SK-N-SH (cell line): ENCODE results near the gene C20orf204. TPM values are rescaled to one million over a fixed set of nuclear protein-coding genes. Genes with fewer than 3 reads are reported as not detected.

Experiments
- CTCF ChIA-PET: fragments of 300-600, 350-600 bp; formaldehyde crosslinking; extraction: SDS; loops from one replicate; lab custom pipeline; 2021; lab: Yijun Ruan, JAX
- POLR2A ChIA-PET: fragments of 350-600 bp; sonication (Branson Sonifier 250); formaldehyde crosslinking; extraction: SDS; loops from one replicate; lab custom pipeline; 2020; ENCODE audit warnings: antibody characterized with exemption, inconsistent platforms; lab: Yijun Ruan, JAX
- DNase-seq: peaks from one replicate; pipeline ENCODE4 v3.0.0; 2012
- H2AFZ ChIP-seq: fragments of 200-600 bp; sonication (generic); 2 replicates; pipeline ENCODE4 v1.8.1; 2016; ENCODE audit warnings: antibody characterized with exemption, mild to moderate bottlenecking, low read depth
- H3F3A ChIP-seq: fragments of 200-600 bp; sonication (generic); replicated peaks from 2 replicates; pipeline ENCODE3; 2016; ENCODE audit warnings: antibody characterized with exemption, mild to moderate bottlenecking; ENCODE audit not compliant: insufficient read depth
- H3K27ac ChIP-seq, 2 experiments: fragments of 200-500 bp in 1 of 2; fragments of 200-600 bp in 1 of 2; sonication (Bioruptor generic) in 1 of 2; sonication (generic), shearing (Covaris generic) in 1 of 2; 2 replicates each; pipeline versions ENCODE4 v1.5.1 to v1.6.1; 2014 to 2016; ENCODE audit warnings: low read depth in 2 of 2, inconsistent platforms in 1 of 2, low read length in 1 of 2, mild to moderate bottlenecking in 1 of 2, mixed read lengths in 1 of 2
- H3K27me3 ChIP-seq: fragments of 200-600 bp; sonication (generic), shearing (Covaris generic); 2 replicates; pipeline ENCODE4 v1.6.1; 2016; ENCODE audit warnings: mixed run types; ENCODE audit not compliant: insufficient read depth
- H3K36me3 ChIP-seq, 2 experiments: fragments of 200-500 bp in 1 of 2; fragments of 200-600 bp in 1 of 2; sonication (Bioruptor generic) in 1 of 2; sonication (generic) in 1 of 2; replicated peaks in 1 of 2; 2 replicates each; pipeline versions ENCODE3 to v1.5.1; 2014 to 2016; ENCODE audit warnings: low read length in 1 of 2, mild to moderate bottlenecking in 1 of 2; ENCODE audit not compliant: insufficient read depth in 2 of 2, control insufficient read depth in 1 of 2
- H3K4me1 ChIP-seq, 2 experiments: fragments of 200-500 bp in 1 of 2; fragments of 200-600 bp in 1 of 2; sonication (Bioruptor generic) in 1 of 2; sonication (generic), shearing (Covaris generic) in 1 of 2; 2 replicates each; pipeline versions ENCODE4 v1.5.1 to v1.6.1; 2014 to 2016; ENCODE audit warnings: low read depth in 1 of 2, low read length in 1 of 2, mixed run types in 1 of 2; ENCODE audit not compliant: insufficient read depth in 2 of 2, control insufficient read depth in 1 of 2
- H3K4me2 ChIP-seq: fragments of 200-600 bp; sonication (generic), shearing (Covaris generic); 2 replicates; pipeline ENCODE4 v1.6.1; 2017; ENCODE audit warnings: mixed run types
- H3K4me3 ChIP-seq, 2 experiments: fragments of 200-500 bp in 1 of 2; fragments of 200-600 bp in 1 of 2; sonication (Bioruptor generic) in 1 of 2; sonication (generic), shearing (Covaris generic) in 1 of 2; 2 replicates each; pipeline versions ENCODE4 v1.5.1 to v1.8.1; 2014 to 2016; ENCODE audit warnings: low read depth in 2 of 2, inconsistent platforms in 1 of 2, low read length in 1 of 2, mild to moderate bottlenecking in 1 of 2, mixed read lengths in 1 of 2, moderate library complexity in 1 of 2
- H3K79me2 ChIP-seq: fragments of 200-600 bp; sonication (generic); 2 replicates; pipeline ENCODE4 v1.8.1; 2017; ENCODE audit warnings: mild to moderate bottlenecking; ENCODE audit not compliant: insufficient read depth
- H3K9ac ChIP-seq: fragments of 200-600 bp; sonication (generic); 2 replicates; pipeline ENCODE4 v1.6.1; 2017; ENCODE audit warnings: mixed run types
- H3K9me2 ChIP-seq: fragments of 200-600 bp; sonication (generic); 2 replicates; pipeline ENCODE4 v1.6.1; 2017; ENCODE audit warnings: mixed run types
- H3K9me3 ChIP-seq: fragments of 200-600 bp; sonication (generic); 2 replicates; pipeline ENCODE4 v1.6.1; 2017; ENCODE audit warnings: mixed run types, mild to moderate bottlenecking, moderate library complexity
- H4K20me1 ChIP-seq: fragments of 200-600 bp; sonication (generic); 2 replicates; pipeline ENCODE4 v1.6.1; 2017; ENCODE audit warnings: mild to moderate bottlenecking, mixed run types; ENCODE audit not compliant: insufficient read depth
- CHD2 ChIP-seq: fragments of 150-350 bp; IDR thresholded peaks from 2 replicates; pipeline ENCODE4 v1.6.1; 2018; ENCODE audit warnings: low read length; ENCODE audit not compliant: partially characterized antibody
- ELF1 ChIP-seq: IDR thresholded peaks from 2 replicates; pipeline ENCODE4 v1.4.0; 2012
- GABPA ChIP-seq: IDR thresholded peaks from 2 replicates; pipeline ENCODE4 v1.4.0; 2012; ENCODE audit warnings: low read depth, mild to moderate bottlenecking
- GATA2 ChIP-seq: sonication (generic); formaldehyde crosslinking; IDR thresholded peaks from 2 replicates; pipeline ENCODE4 v1.5.0; 2020; ENCODE audit warnings: mild to moderate bottlenecking, missing genetic modification reagents
- JUND ChIP-seq: IDR thresholded peaks from 2 replicates; pipeline ENCODE4 v1.4.0; 2012
- MXI1 ChIP-seq: IDR thresholded peaks from 2 replicates; pipeline ENCODE4 v1.6.1; 2012; ENCODE audit warnings: mild to moderate bottlenecking, low read depth, low read length, improper control_type of control experiment
- POLR2AphosphoS5 ChIP-seq: IDR thresholded peaks from 2 replicates; pipeline ENCODE4 v1.6.1; 2012; ENCODE audit warnings: low read depth, low read length
- SMC3 ChIP-seq: IDR thresholded peaks from 2 replicates; pipeline ENCODE4 v1.6.1; 2012; ENCODE audit warnings: low read depth, low read length, improper control_type of control experiment
- TAF1 ChIP-seq: IDR thresholded peaks from 2 replicates; pipeline ENCODE4 v1.6.1; 2012; ENCODE audit warnings: low read depth, mild to moderate bottlenecking, low read length, moderate library complexity, borderline replicate concordance
- WGBS: methylation state at CpG from one replicate; pipeline ENCODE4 v1.1.6; 2017; ENCODE audit warnings: low lambda C conversion rate; 5-methylcytosine and 5-hydroxymethylcytosine counted together
- polyA plus RNA-seq, 3 experiments: library from polyadenylated mRNA; depleted of rRNA; stranded (reverse); fragments of >200 nt; gene quantifications; 2 replicates each; pipeline ENCODE4 v1.2.3, GENCODE V29; 2012
- TF ChIP-seq, protein P1 (sequence below): fragments of 150-350 bp; IDR thresholded peaks from 2 replicates; pipeline ENCODE4 v1.6.1; 2017; ENCODE audit warnings: antibody characterized with exemption, low read length, low read depth, borderline replicate concordance

The C20orf204 gene
- polyA plus RNA-seq, 1 of the 3 experiments (the other 2 are of a cell fraction), result 0.21 TPM

GRCh38 chr20:64055893-64056638 is 20.1 kb downstream of the C20orf204 start:
- TF ChIP-seq ELF1 (no peak), CHD2 (no peak), JUND (no peak), GATA2 (CRISPR knock-in tag) (no peak), GABPA (no peak), TAF1 (no peak), SMC3 (no peak), POLR2AphosphoS5 (no peak)
- CTCF ChIA-PET, result interaction anchor here (7.8 kb wide), 1 partner anchor 18 kb away, joined by 85 read pairs; no protein-coding TSS in a partner anchor
- peak; percentile 57 for DNase-seq
- Histone ChIP-seq H3K79me2 (no peaks in the 10 kb centered on the region), H3K27me3 (no peaks in the 10 kb centered on the region), H3K9me3 (no peaks in the 10 kb centered on the region), H3K27ac (no peak overlapping the region), H3K4me2 (no peak overlapping the region), H4K20me1 (no peaks in the 10 kb centered on the region), H3K9ac (no peak overlapping the region), H3K9me2 (no peaks in the 10 kb centered on the region), H3F3A (no peaks in the 10 kb centered on the region), H3K4me3 (no peak overlapping the region), H3K4me1 (peaks cover 0 to 10% of the 10 kb centered on the region in 2 experiments; a peak in 1 of 4 replicates), H2AFZ (no peak overlapping the region), H3K36me3 (no peaks in the 10 kb centered on the region)
- POLR2A ChIA-PET, result interaction anchor here (1.4 kb wide), 1 partner anchor 23 kb away, joined by 3 read pairs; the partner anchor contains the start of gene RGS19
- WGBS, result 74% methylated on average over 11 of the region's 22 CpGs

GRCh38 chr20:64056639-64056888 is 20.6 kb downstream of the C20orf204 start:
- Histone ChIP-seq H3K79me2 (no peaks in the 10 kb centered on the region), H3K4me1 (peaks cover 0 to 10% of the 10 kb centered on the region in 2 experiments; a peak in 1 of 4 replicates), H3K9me2 (no peaks in the 10 kb centered on the region), H3K9ac (no peak overlapping the region), H3K36me3 (no peaks in the 10 kb centered on the region), H3F3A (no peaks in the 10 kb centered on the region), H3K27ac (no peak overlapping the region)
- POLR2A ChIA-PET, result interaction anchor here (1.4 kb wide), 1 partner anchor 22 kb away, joined by 3 read pairs; the partner anchor contains the start of gene RGS19
- CTCF ChIA-PET, result no interaction called here
- DNase-seq, result no peak
- no peak for TF ChIP-seq GATA2 (CRISPR knock-in tag)
- TF ChIP-seq SMC3, result no peak
- no peak for TF ChIP-seq MXI1
- TF ChIP-seq TAF1, result no peak
- TF ChIP-seq, protein P1, sequence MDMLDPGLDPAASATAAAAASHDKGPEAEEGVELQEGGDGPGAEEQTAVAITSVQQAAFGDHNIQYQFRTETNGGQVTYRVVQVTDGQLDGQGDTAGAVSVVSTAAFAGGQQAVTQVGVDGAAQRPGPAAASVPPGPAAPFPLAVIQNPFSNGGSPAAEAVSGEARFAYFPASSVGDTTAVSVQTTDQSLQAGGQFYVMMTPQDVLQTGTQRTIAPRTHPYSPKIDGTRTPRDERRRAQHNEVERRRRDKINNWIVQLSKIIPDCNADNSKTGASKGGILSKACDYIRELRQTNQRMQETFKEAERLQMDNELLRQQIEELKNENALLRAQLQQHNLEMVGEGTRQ, result no peak
- TF ChIP-seq CHD2, result no peak
- TF ChIP-seq, all 33 proteins: peak for 0
- Histone ChIP-seq H3K4me3 (no peak overlapping the region), H4K20me1 (no peaks in the 10 kb centered on the region), H3K9me3 (no peaks in the 10 kb centered on the region), H3K27me3 (no peaks in the 10 kb centered on the region), H3K4me2 (no peak overlapping the region), H2AFZ (no peak overlapping the region)
- 100% methylated on average over 3 of the region's 7 CpGs for WGBS
